ENCODE measurements around the gene ATP6V1B1.

The ATP6V1B1 gene

GRCh38 chr2:70936165-70936978 is 672 bp downstream of the ATP6V1B1 start:
- H3K4me1 ChIP-seq (ENCODE audit: low read length): no peaks in the 10 kb centered on the region
- H3K36me3 ChIP-seq (replicated peaks; ENCODE audit: low read depth, low read length): no peaks in the 10 kb centered on the region
- TF ChIP-seq, protein P1, sequence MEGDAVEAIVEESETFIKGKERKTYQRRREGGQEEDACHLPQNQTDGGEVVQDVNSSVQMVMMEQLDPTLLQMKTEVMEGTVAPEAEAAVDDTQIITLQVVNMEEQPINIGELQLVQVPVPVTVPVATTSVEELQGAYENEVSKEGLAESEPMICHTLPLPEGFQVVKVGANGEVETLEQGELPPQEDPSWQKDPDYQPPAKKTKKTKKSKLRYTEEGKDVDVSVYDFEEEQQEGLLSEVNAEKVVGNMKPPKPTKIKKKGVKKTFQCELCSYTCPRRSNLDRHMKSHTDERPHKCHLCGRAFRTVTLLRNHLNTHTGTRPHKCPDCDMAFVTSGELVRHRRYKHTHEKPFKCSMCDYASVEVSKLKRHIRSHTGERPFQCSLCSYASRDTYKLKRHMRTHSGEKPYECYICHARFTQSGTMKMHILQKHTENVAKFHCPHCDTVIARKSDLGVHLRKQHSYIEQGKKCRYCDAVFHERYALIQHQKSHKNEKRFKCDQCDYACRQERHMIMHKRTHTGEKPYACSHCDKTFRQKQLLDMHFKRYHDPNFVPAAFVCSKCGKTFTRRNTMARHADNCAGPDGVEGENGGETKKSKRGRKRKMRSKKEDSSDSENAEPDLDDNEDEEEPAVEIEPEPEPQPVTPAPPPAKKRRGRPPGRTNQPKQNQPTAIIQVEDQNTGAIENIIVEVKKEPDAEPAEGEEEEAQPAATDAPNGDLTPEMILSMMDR (IDR thresholded peaks at IDR 0.05; ENCODE audit: low read depth, low read length): no peak
- no peak for TF ChIP-seq EZH2phosphoT487 (IDR thresholded peaks at IDR 0.05; ENCODE audit: low read depth)
- H2AFZ ChIP-seq (ENCODE audit: low read depth, low read length): no peak overlapping the region
- H3K27me3 ChIP-seq (ENCODE audit: low read depth, low read length): peaks cover 9% of the 10 kb centered on the region
- no peak overlapping the region for H3K27ac ChIP-seq (ENCODE audit: low read length)
- H3K4me3 ChIP-seq (ENCODE audit: low read length): no peak overlapping the region
- H3K9ac ChIP-seq (ENCODE audit: low read length): no peak overlapping the region
- no peaks in the 10 kb centered on the region for H4K20me1 ChIP-seq (ENCODE audit: insufficient read depth, low read length)
- H3K9me3 ChIP-seq (ENCODE audit: insufficient read depth, low read length): no peaks in the 10 kb centered on the region
- no peak overlapping the region for H3K4me2 ChIP-seq (ENCODE audit: low read length)
- no peaks in the 10 kb centered on the region for H3K79me2 ChIP-seq (ENCODE audit: low read length)

GRCh38 chr2:70936979-70937811 is 1.5 kb downstream of the ATP6V1B1 start:
- TF ChIP-seq, protein P1 (IDR thresholded peaks at IDR 0.05; ENCODE audit: low read depth, low read length): no peak
- TF ChIP-seq EZH2phosphoT487 (IDR thresholded peaks at IDR 0.05; ENCODE audit: low read depth): no peak
- Histone ChIP-seq H3K9ac (ENCODE audit: low read length) (no peak overlapping the region), H3K36me3 (replicated peaks; ENCODE audit: low read depth, low read length) (no peaks in the 10 kb centered on the region), H3K9me3 (ENCODE audit: insufficient read depth, low read length) (no peaks in the 10 kb centered on the region), H3K4me2 (ENCODE audit: low read length) (no peak overlapping the region), H4K20me1 (ENCODE audit: insufficient read depth, low read length) (no peaks in the 10 kb centered on the region), H2AFZ (ENCODE audit: low read depth, low read length) (no peak overlapping the region), H3K27ac (ENCODE audit: low read length) (no peak overlapping the region), H3K27me3 (ENCODE audit: low read depth, low read length) (peaks cover 9% of the 10 kb centered on the region), H3K79me2 (ENCODE audit: low read length) (no peaks in the 10 kb centered on the region), H3K4me1 (ENCODE audit: low read length) (no peaks in the 10 kb centered on the region), H3K4me3 (ENCODE audit: low read length) (no peak overlapping the region)

DNA sequence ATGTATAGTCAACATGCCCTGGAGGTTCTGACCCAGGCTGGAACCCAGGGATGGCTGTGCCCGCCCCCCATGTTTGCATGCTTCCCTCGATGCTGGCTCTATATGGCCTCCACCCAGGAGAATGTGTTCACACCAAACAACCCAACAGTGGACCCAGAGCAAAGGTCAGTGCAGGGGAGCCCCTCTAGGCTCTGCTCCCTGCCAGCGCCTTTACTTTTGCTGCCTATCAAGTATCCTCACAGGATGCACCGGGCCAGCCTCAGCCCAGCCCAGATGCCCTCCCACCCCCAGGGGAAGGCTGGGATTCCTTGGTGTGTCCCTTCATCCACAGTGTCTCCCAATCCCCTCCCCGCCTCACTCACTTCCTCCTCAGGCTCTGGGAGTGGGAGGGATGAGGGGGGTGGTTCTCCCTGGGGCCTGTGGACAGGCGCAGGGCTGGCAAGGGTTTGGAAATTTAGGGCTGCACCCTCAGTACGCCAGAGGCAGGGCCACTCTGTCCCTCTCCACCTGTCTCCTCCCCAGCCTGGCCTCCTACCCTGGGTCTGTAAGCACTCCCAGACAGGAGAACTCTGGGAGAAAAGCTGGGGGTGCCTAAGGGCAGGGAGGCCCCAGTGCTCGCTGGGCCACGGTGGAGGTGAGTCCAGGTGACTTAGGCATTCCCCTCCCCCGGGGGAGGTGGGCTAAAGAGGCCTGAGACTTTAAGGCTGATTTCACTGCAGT is 2.3 kb downstream of the ATP6V1B1 start:
- TF ChIP-seq, protein P1 (IDR thresholded peaks at IDR 0.05; ENCODE audit: low read depth, low read length): no peak
- no peak for TF ChIP-seq EZH2phosphoT487 (IDR thresholded peaks at IDR 0.05; ENCODE audit: low read depth)
- H3K27ac ChIP-seq (ENCODE audit: low read length): no peak overlapping the region
- no peaks in the 10 kb centered on the region for H3K79me2 ChIP-seq (ENCODE audit: low read length)
- no peaks in the 10 kb centered on the region for H3K36me3 ChIP-seq (replicated peaks; ENCODE audit: low read depth, low read length)
- no peak overlapping the region for H2AFZ ChIP-seq (ENCODE audit: low read depth, low read length)
- H4K20me1 ChIP-seq (ENCODE audit: insufficient read depth, low read length): no peaks in the 10 kb centered on the region
- H3K9ac ChIP-seq (ENCODE audit: low read length): no peak overlapping the region
- peaks cover 9% of the 10 kb centered on the region for H3K27me3 ChIP-seq (ENCODE audit: low read depth, low read length)
- H3K9me3 ChIP-seq (ENCODE audit: insufficient read depth, low read length): no peaks in the 10 kb centered on the region
- H3K4me1 ChIP-seq (ENCODE audit: low read length): no peaks in the 10 kb centered on the region
- H3K4me2 ChIP-seq (ENCODE audit: low read length): no peak overlapping the region
- no peak overlapping the region for H3K4me3 ChIP-seq (ENCODE audit: low read length)

DNA sequence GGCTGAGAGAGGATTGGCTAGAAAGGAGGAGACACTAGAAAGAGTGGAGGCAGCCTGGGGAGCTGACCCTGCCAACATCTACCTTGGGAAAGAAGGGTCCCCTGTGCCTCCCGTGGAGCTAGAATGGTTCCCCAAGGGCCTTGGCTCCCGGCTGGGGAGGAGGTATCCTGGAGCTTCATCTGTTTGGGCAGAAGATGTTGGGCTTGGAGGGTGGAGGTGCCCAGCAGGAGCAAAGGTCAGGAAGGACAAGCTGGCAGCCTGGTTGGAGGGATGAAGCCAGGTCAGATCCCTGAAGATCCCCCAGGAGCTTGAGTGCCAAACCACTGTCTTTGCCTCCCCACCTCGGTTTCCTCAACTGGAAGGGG is 2.9 kb downstream of the ATP6V1B1 start:
- Histone ChIP-seq H3K27ac (ENCODE audit: low read length) (no peak overlapping the region), H3K4me1 (ENCODE audit: low read length) (no peaks in the 10 kb centered on the region), H2AFZ (ENCODE audit: low read depth, low read length) (no peak overlapping the region), H3K36me3 (replicated peaks; ENCODE audit: low read depth, low read length) (no peaks in the 10 kb centered on the region), H3K9ac (ENCODE audit: low read length) (no peak overlapping the region), H3K79me2 (ENCODE audit: low read length) (no peaks in the 10 kb centered on the region), H3K4me3 (ENCODE audit: low read length) (no peak overlapping the region), H3K9me3 (ENCODE audit: insufficient read depth, low read length) (no peaks in the 10 kb centered on the region), H4K20me1 (ENCODE audit: insufficient read depth, low read length) (no peaks in the 10 kb centered on the region), H3K27me3 (ENCODE audit: low read depth, low read length) (peaks cover 9% of the 10 kb centered on the region), H3K4me2 (ENCODE audit: low read length) (no peak overlapping the region)
- TF ChIP-seq EZH2phosphoT487 (IDR thresholded peaks at IDR 0.05; ENCODE audit: low read depth): no peak
- TF ChIP-seq, protein P1 (IDR thresholded peaks at IDR 0.05; ENCODE audit: low read depth, low read length): no peak

All from OCI-LY3 (cell line).